ENCODE results near the gene FAM200B.

The FAM200B gene

DNA sequence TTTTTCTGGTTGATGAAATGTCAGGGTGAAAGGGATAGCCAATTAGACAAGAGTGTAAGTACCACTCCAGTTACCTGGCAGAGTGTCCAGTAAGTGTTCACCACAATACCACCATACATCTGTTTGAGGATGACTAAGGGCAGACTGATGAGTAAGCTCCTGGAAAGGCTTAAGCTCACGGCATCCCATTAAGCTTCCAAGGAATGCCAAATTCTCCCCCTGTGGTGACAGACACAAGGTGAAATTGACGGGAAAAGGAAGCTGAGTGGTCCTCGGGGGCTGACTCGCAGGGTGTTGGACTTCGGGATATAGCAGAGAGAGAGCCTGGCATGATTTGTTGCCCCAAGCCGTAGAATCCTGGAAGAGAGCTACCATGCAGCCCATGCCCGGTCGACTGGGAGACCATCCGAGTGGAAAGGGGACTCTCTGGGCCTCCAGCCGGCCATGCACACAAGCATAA is 13.6 kb downstream of the FAM200B start:
- DNase-seq = no peak

DNA sequence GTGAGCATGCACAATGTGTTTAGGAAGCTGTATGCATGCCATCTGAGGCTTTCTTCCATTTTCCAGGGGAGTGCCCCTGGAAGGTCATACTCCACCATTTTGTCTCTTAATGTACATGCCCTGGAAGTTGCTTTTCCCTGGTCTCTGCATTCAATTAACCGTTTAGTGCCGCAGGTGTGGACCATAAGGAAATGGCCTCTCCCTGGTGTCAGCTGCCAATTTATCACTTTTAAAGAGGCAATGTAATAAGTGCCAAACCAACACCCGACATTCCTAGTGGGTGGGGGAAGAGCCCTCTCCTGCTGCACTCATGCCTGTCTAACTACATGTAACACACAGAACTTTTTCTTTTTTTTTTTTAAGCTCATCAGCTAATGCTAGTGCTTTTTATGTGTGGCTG is 14.1 kb downstream of the FAM200B start:
- no peak for DNase-seq

DNA sequence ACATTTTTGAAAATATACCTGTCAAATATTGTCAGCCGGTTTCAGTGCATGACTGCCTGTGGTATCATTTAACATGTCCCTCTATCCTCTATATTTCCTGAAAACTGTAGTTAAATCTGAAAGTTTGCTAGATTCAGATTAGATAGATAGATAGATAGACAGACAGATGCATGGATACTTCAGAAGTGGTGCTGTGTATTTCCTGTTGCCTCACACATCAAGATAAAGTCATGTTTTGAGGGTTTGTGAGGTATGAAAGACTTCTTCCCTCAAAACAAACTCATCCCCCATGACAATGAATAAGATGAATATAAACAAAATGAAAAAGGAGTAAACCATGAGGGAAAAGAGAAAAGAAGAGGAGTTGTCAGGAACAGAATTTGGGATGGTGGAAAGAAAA is 15.2 kb downstream of the FAM200B start:
- no peak for DNase-seq

DNA sequence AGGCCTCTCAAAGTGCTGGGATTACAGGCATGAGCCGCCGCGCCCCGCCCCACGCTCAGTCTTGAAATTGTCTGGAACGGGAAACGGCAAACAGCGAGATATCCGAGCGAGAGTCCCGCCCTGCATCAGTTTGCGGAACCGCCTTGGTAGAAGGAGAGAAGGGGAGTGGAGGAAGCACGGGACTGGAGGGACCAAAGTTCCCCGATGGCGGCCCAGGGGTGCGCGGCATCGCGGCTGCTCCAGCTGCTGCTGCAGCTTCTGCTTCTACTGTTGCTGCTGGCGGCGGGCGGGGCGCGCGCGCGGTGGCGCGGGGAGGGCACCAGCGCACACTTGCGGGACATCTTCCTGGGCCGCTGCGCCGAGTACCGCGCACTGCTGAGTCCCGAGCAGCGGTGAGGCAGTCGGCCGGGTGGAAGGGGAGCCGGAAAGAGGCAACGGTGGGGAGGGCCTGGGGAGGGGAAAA is 21.3 kb downstream of the FAM200B start, which contains the start of gene BST1:
BST1 (plus strand) TSS at position 125 of the 463 bp plus-strand sequence; CDS start at position 205, 80 bp downstream.
- DNase-seq = peak in 38 of 56 donors; percentile 4 to 67 (median 19)

DNA sequence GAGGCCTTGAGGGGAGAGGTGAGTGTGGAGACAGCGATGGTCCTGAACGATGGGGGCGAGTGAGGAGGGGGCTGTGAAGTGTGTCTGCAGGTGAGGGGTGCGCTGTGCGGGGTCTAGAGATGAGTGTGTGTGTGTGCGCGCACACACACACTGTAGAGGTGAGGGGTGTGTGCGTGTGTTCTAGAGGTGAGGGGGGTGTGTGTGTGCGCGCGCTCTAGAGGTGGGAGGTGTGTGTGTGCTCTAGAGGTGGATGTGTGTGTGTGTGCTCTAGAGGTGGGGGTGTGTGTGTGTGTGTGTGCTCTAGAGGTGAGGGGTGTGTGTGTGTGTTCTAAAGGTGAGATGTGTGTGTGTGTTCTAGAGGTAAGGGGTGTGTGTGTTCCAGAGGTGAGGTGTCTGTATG is 21.8 kb downstream of the FAM200B start:
- DNase-seq = no peak

- no peak for DNase-seq
These were observed 22.5 kb downstream of the FAM200B start for GRCh38 chr4:15704129-15704528.

GRCh38 chr4:15706646-15707362 is 25.2 kb downstream of the FAM200B start:
- no peak for DNase-seq

GRCh38 chr4:15707363-15707715 is 25.7 kb downstream of the FAM200B start:
- no peak for DNase-seq

GRCh38 chr4:15711762-15712161 is 30.1 kb downstream of the FAM200B start:
- no peak for DNase-seq

DNA sequence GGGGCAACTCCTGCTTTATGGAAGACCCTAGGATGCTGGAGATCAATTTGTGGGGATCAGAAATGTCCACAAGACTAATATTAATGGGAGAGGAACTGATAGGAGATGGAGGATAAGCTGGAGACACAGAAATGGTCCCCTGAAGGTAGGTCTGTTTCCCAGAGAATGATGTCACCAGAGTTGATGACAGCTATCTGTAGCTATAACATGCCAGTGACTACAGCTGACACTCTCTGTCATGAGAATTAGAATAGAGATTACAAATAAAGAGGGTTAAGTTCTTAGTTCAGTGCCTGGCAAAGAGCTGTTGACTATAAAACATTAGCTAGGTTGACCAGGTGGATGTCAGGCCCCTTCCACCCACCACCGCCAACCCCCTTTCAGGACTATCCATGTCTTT is 30.6 kb downstream of the FAM200B start:
- DNase-seq = no peak

DNA sequence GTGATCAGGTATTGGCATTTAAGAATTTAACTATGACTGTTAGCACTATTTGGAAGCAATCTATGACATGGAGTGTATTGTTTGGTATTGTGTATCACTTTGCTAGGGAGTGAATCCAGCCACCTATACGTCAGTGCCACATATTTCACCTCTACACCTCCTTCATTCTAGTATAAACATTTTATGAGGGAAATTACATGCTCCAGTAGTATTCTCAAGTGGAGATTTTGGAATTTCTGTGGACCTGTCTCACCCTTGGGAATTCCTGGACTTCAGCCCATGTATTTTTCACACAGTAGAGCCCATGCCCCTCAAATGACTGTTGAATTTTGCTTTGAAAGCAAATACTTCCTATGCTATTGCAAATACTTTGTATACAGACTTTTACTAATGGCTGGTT is 32.5 kb downstream of the FAM200B start:
- no peak for DNase-seq

DNA sequence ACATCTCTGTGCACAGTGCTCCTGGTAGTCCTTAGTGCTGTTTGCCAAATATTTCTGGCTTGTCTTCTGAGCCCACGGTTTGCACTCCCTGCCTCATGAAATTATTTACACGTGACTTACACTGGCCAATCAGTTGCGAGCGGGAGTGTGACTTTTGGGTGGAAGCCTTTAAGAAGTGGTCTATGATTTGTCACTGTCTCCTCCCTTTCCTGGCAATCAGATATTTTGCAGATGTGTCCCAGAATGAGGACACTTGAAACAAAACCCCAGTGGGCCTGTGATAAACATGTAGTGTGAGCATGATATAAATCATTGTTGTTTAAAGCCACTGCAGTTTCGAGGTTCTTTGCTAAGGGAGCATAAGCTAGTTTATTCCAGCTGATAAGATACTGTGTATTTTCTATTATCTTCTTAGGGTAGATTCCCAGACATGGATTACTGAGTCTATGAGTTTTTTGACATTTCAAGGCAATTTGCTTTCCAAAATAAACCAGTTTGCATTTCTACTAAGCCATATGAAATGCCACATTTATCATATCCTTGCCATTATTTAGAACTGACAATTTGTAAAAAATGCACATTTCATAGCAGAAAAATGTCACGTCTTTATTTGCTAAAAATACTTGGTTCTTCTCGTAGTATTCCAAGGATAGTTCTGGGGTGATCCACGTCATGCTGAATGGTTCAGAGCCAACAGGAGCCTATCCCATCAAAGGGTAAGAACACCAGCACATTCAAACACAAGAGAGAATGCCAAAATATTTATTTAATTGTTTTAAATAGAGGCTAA is 33.2 kb downstream of the FAM200B start:
- DNase-seq = no peak

- DNase-seq = no peak
These were observed 34.5 kb downstream of the FAM200B start for GRCh38 chr4:15716115-15716514.

- DNase-seq = no peak
These were observed 35.5 kb downstream of the FAM200B start for GRCh38 chr4:15717086-15717485.

- DNase-seq = no peak
These were observed 36.2 kb downstream of the FAM200B start for GRCh38 chr4:15717657-15718416.

GRCh38 chr4:15718465-15718864 is 36.8 kb downstream of the FAM200B start:
- no peak for DNase-seq

GRCh38 chr4:15718959-15719358 is 37.3 kb downstream of the FAM200B start:
- no peak for DNase-seq

- no peak for DNase-seq
These were observed 37.9 kb downstream of the FAM200B start for GRCh38 chr4:15719506-15719905.

DNA sequence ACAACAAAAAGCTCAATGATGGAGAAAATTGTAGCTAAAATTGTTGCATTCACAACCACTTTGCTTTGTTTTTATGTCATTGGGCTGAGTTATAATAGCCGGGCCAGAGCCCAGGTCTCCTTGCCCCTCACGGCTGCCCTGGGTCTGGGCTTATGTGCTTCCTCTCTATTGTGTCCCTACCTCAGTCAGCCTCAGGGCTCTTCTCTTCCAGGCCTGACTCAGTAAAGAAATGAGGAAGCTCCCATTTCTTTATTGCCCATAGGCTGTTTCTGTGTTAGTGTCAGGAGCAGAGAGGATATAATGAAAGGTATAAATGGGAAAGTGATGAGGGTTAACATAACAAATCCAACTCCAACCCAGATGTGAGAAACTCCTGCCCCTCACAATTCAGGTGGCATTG is 39.2 kb downstream of the FAM200B start:
- DNase-seq = no peak

DNA sequence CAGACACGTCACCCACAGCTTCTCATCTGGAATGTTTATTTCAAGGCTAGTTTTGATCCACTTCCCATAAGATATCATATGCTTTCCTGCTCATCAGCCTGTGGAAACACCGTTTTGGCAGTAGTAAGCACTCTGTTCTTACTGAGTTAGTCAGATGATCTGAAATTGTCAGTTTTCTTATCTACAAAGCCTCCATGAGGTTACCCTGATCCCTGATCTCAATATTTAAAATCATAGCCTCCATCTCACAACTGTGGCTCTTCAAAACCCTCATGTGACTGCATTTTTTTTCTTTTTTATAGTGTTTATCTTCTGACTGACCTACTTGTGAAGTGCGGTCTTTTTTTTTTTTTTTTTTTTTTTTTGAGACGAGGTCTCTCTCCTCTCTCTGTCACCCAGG is 44.0 kb downstream of the FAM200B start:
- no peak for DNase-seq

DNA sequence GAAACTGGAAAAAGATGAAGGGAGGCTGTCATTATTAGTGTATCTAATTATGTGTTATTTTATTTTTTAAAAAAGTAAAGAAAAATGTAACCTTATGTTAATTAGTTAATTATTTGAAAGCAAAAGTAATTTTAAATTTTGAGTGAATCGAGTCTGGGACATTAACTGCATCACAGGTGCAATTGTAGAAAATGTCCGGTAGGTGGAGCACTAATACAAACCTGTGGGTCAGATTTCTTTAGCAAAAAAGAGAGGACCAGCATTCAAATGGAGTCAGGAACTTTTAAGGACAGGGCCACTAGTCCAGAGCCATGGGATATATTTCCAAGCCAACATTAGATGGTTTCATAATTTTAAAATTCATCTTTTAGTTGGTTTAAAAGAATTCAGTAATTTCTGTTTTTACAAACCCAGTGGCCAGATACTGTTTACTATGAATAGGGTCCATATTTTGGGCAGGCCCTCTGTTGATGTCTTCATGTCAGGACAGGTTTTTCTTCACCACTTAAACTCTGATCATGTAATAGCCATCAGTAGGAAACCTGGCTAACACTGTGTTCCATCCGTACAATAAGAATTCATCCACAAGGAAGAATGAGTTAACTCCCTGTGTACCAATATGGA is 48.4 kb downstream of the FAM200B start:
- peak in 5 of 56 donors; percentile 10 to 49 (median 14) for DNase-seq
